NB4 (cell line): ENCODE measurements around the gene VIPR2.

Experiments used
- CTCF ChIP-seq: IDR thresholded peaks from one replicate; pipeline ENCODE4 v1.5.1; 2012; ENCODE audit warnings: low read depth, low read length
- MAX ChIP-seq: IDR thresholded peaks from 2 replicates; pipeline ENCODE4 v1.6.1; 2011; ENCODE audit warnings: low read depth, low read length
- POLR2A ChIP-seq: IDR thresholded peaks from 2 replicates; pipeline ENCODE4 v1.6.1; 2011; ENCODE audit warnings: mild to moderate bottlenecking; ENCODE audit not compliant: insufficient read length; ENCODE audit errors: extremely low read depth

GRCh38 chr7:159035571-159036073 is 109.0 kb downstream of the VIPR2 start:
- TF ChIP-seq MAX (no peak), POLR2A (no peak), CTCF (no peak)
